ENCODE measurements around the gene ASB2. TPM values are rescaled to one million over a fixed set of nuclear protein-coding genes. Genes with fewer than 3 reads are reported as not detected.
A peak's percentile ranks its signal among the peaks of the same experiment; 100 is the strongest.

ASB2 gene
- total and polyA plus RNA-seq, 2 of the 13 experiments (the other 11 are each of a cell fraction or from before 2014, with no cell fraction given): 0.82 to 4.1 TPM

DNA sequence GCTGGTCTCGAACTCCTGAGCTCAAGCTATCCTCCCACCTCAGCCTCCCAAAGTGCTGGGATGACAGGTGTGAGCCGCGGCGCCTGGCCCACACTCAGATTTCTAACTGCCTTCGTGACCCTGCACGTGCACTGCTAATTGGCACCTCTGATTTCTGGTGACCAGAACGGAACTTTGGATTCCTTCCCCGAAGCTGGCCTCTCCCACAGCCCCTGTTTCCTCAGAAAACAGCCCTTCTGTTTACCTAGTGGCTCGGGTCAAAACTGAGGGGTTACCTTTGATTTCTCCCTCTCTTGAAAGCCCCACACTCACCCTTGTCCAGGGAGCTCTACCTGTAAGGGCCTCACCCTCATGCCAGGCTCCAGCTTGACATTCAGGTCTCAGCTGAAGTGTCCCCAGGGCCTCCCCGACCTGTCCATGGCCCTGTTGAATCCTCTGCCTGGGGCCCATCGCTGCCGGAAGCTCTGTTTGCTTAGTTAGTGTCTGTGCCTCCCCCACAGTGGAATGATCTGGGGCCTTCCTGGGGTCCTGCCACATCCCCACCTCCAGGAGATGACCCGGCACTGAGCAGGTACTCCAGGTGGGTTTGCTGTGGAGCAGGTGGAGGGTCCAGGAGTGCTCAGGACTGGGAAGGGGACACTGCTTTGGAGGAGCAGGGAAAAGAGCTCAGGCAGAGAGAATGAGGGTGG lies 73.6 kb downstream of the ASB2 start (continued):
- TF ChIP-seq ZNF558 (CRISPR knock-in tag; IDR thresholded peaks at IDR 0.05; ENCODE audit: borderline replicate concordance) (no peak), XRCC5 (optimal IDR thresholded peaks at IDR 0.05; ENCODE audit: low read length) (peak; percentile 5), ZBTB20 (CRISPR knock-in tag; IDR thresholded peaks at IDR 0.05; ENCODE audit: borderline replicate concordance, low read depth) (peak; percentile 39; the same call in 1 of the 2 replicates), ZNF510 (CRISPR knock-in tag; IDR thresholded peaks at IDR 0.05; ENCODE audit: low read depth) (no peak), ARNT (IDR thresholded peaks at IDR 0.05) (no peak), CEBPG (CRISPR knock-in tag; IDR thresholded peaks at IDR 0.05) (0 out of 2 replicates have a peak, but pooled peaks have one; percentile 21), KLF11 (CRISPR knock-in tag; IDR thresholded peaks at IDR 0.05) (0 out of 2 replicates have a peak, but pooled peaks have one; percentile 40), ELF1 (CRISPR knock-in tag; IDR thresholded peaks at IDR 0.05) (no peak; the same call in 1 of the 2 replicates), NFE2L1 (CRISPR knock-in tag; IDR thresholded peaks at IDR 0.05; ENCODE audit: borderline replicate concordance) (no peak), ZNF180 (CRISPR knock-in tag; IDR thresholded peaks at IDR 0.05; ENCODE audit: borderline replicate concordance, low read depth) (no peak), MIER2 (CRISPR knock-in tag; IDR thresholded peaks at IDR 0.05) (no peak)
- TF ChIP-seq, protein P1, sequence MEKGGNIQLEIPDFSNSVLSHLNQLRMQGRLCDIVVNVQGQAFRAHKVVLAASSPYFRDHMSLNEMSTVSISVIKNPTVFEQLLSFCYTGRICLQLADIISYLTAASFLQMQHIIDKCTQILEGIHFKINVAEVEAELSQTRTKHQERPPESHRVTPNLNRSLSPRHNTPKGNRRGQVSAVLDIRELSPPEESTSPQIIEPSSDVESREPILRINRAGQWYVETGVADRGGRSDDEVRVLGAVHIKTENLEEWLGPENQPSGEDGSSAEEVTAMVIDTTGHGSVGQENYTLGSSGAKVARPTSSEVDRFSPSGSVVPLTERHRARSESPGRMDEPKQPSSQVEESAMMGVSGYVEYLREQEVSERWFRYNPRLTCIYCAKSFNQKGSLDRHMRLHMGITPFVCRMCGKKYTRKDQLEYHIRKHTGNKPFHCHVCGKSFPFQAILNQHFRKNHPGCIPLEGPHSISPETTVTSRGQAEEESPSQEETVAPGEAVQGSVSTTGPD (CRISPR knock-in tag; IDR thresholded peaks at IDR 0.05): no peak
- TF ChIP-seq, protein P2, sequence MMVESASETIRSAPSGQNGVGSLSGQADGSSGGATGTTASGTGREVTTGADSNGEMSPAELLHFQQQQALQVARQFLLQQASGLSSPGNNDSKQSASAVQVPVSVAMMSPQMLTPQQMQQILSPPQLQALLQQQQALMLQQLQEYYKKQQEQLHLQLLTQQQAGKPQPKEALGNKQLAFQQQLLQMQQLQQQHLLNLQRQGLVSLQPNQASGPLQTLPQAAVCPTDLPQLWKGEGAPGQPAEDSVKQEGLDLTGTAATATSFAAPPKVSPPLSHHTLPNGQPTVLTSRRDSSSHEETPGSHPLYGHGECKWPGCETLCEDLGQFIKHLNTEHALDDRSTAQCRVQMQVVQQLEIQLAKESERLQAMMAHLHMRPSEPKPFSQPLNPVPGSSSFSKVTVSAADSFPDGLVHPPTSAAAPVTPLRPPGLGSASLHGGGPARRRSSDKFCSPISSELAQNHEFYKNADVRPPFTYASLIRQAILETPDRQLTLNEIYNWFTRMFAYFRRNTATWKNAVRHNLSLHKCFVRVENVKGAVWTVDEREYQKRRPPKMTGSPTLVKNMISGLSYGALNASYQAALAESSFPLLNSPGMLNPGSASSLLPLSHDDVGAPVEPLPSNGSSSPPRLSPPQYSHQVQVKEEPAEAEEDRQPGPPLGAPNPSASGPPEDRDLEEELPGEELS (CRISPR knock-in tag; IDR thresholded peaks at IDR 0.05): peak; percentile 67
- TF ChIP-seq, protein P3, sequence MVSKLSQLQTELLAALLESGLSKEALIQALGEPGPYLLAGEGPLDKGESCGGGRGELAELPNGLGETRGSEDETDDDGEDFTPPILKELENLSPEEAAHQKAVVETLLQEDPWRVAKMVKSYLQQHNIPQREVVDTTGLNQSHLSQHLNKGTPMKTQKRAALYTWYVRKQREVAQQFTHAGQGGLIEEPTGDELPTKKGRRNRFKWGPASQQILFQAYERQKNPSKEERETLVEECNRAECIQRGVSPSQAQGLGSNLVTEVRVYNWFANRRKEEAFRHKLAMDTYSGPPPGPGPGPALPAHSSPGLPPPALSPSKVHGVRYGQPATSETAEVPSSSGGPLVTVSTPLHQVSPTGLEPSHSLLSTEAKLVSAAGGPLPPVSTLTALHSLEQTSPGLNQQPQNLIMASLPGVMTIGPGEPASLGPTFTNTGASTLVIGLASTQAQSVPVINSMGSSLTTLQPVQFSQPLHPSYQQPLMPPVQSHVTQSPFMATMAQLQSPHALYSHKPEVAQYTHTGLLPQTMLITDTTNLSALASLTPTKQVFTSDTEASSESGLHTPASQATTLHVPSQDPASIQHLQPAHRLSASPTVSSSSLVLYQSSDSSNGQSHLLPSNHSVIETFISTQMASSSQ (IDR thresholded peaks at IDR 0.05; ENCODE audit: low read depth): no peak
- TF ChIP-seq, protein P3 (CRISPR knock-in tag; IDR thresholded peaks at IDR 0.05; ENCODE audit: borderline replicate concordance): peak; percentile 42; the same call in 1 of the 2 replicates
- TF ChIP-seq, protein P4, sequence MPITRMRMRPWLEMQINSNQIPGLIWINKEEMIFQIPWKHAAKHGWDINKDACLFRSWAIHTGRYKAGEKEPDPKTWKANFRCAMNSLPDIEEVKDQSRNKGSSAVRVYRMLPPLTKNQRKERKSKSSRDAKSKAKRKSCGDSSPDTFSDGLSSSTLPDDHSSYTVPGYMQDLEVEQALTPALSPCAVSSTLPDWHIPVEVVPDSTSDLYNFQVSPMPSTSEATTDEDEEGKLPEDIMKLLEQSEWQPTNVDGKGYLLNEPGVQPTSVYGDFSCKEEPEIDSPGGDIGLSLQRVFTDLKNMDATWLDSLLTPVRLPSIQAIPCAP (CRISPR knock-in tag; IDR thresholded peaks at IDR 0.05; ENCODE audit: low read depth): no peak
- TF ChIP-seq, protein P5, sequence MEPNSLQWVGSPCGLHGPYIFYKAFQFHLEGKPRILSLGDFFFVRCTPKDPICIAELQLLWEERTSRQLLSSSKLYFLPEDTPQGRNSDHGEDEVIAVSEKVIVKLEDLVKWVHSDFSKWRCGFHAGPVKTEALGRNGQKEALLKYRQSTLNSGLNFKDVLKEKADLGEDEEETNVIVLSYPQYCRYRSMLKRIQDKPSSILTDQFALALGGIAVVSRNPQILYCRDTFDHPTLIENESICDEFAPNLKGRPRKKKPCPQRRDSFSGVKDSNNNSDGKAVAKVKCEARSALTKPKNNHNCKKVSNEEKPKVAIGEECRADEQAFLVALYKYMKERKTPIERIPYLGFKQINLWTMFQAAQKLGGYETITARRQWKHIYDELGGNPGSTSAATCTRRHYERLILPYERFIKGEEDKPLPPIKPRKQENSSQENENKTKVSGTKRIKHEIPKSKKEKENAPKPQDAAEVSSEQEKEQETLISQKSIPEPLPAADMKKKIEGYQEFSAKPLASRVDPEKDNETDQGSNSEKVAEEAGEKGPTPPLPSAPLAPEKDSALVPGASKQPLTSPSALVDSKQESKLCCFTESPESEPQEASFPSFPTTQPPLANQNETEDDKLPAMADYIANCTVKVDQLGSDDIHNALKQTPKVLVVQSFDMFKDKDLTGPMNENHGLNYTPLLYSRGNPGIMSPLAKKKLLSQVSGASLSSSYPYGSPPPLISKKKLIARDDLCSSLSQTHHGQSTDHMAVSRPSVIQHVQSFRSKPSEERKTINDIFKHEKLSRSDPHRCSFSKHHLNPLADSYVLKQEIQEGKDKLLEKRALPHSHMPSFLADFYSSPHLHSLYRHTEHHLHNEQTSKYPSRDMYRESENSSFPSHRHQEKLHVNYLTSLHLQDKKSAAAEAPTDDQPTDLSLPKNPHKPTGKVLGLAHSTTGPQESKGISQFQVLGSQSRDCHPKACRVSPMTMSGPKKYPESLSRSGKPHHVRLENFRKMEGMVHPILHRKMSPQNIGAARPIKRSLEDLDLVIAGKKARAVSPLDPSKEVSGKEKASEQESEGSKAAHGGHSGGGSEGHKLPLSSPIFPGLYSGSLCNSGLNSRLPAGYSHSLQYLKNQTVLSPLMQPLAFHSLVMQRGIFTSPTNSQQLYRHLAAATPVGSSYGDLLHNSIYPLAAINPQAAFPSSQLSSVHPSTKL (CRISPR knock-in tag; IDR thresholded peaks at IDR 0.05): peak; percentile 76
